ENCODE data around the gene CAD. TPM values are rescaled to one million over a fixed set of nuclear protein-coding genes. Genes with fewer than 3 reads are reported as not detected.
A peak's percentile ranks its signal among the peaks of the same experiment; 100 is the strongest.

The CAD gene
- total and polyA plus RNA-seq, 2 of the 4 experiments (the other 2 are of a cell fraction) = 12.9 to 38.7 TPM

GRCh38 chr2:27264753-27265535, 47.8 kb downstream of the CAD start (continued):
- no peak for TF ChIP-seq ELK1 (IDR thresholded peaks at IDR 0.05; ENCODE audit: borderline replicate concordance, low read depth, low read length)

DNA sequence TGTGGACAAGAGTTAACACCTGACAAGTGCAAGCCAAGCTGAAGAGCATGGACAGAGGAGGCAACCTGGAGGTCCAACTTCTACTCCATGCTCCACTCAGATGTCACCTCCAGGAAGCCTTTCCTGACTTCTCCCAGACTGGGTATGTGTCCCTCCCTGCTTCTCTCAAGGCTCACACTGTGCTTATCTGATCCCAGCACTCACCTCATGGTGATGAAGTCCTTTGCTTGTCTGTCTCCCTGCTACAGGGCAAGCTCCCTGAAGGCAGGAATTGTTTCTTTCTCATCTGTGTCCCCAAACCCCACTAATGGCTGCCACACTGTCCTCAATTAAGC, 48.3 kb downstream of the CAD start:
- no peak overlapping the region for H4K91ac ChIP-seq (ENCODE audit: insufficient read depth, low read depth, low read length)
- H3K9me1 ChIP-seq (ENCODE audit: insufficient read depth, low read length) = no peaks in the 10 kb centered on the region
- H2BK5ac ChIP-seq (ENCODE audit: low read depth, low read length, poor library complexity, severe bottlenecking) = no peak overlapping the region
- DNase-seq (no peak), ATAC-seq (ENCODE audit: low read depth) (no peak)
- no peak overlapping the region for H2BK20ac ChIP-seq (ENCODE audit: low read depth, low read length)
- ChIA-PET CTCF (interaction anchor here (0.7 to 1.8 kb wide), 5 partner anchors 8 to 28 kb away, joined by 3 to 6 read pairs (median 3); no protein-coding TSS in a partner anchor), POLR2A (ENCODE audit: unreplicated experiment) (no interaction called here)
- no peaks in the 10 kb centered on the region for H3K79me1 ChIP-seq (ENCODE audit: low read depth in 1 of 2, low read length in 2 of 2)
- no TSS peak for BruUV-seq (replicated peaks)
- no peak for TF ChIP-seq RCOR1 (IDR thresholded peaks at IDR 0.05; ENCODE audit: insufficient replicate concordance, low read length)
- no peak for TF ChIP-seq RFX5 (IDR thresholded peaks at IDR 0.05; ENCODE audit: low read depth, low read length)
- TF ChIP-seq MAZ (IDR thresholded peaks at IDR 0.05; ENCODE audit: borderline replicate concordance, low read depth, low read length) = no peak
- TF ChIP-seq MXI1 (IDR thresholded peaks at IDR 0.05; ENCODE audit: borderline replicate concordance, low read depth, low read length) = no peak
- TF ChIP-seq NFE2L2 (IDR thresholded peaks at IDR 0.05; ENCODE audit: low read depth, low read length) = no peak
- no peak for TF ChIP-seq SMC3 (IDR thresholded peaks at IDR 0.05; ENCODE audit: low read depth, low read length)
- no peak for TF ChIP-seq CHD1 (IDR thresholded peaks at IDR 0.05; ENCODE audit: low read depth, low read length)
- no peak for TF ChIP-seq FOS (IDR thresholded peaks at IDR 0.05; ENCODE audit: low read depth, low read length)
- no peak for TF ChIP-seq BHLHE40 (IDR thresholded peaks at IDR 0.05; ENCODE audit: low read depth, low read length)
- no peak for TF ChIP-seq CEBPB (IDR thresholded peaks at IDR 0.05; ENCODE audit: low read depth, low read length)
- TF ChIP-seq ELK1 (IDR thresholded peaks at IDR 0.05; ENCODE audit: borderline replicate concordance, low read depth, low read length) = no peak
- H2AK5ac ChIP-seq (ENCODE audit: low read depth, low read length) = no peak overlapping the region
- H2AFZ ChIP-seq (replicated peaks; ENCODE audit: low read length, poor library complexity) = no peak overlapping the region
- no peak overlapping the region for H4K8ac ChIP-seq (ENCODE audit: low read depth in 2 of 2, low read length in 2 of 2)
- no peak overlapping the region for H2BK120ac ChIP-seq (ENCODE audit: low read depth, low read length)
- H3K4me3 ChIP-seq (ENCODE audit: insufficient read depth, low read depth, low read length) = no peak overlapping the region
- no peak overlapping the region for H3K4ac ChIP-seq (ENCODE audit: low read depth, low read length)
- H3K14ac ChIP-seq (replicated peaks; ENCODE audit: low read depth, low read length) = no peak overlapping the region
- intact Hi-C loops (cut with micrococcal nuclease) (no loop called here), dilution Hi-C loops (cut with HindIII; ENCODE audit: low sequenced_read_pairs, unreplicated experiment) (no loop called here), in situ Hi-C loops (cut with MboI; ENCODE audit: low sequenced_read_pairs) (no loop called here)
- peaks cover 4% of the 10 kb centered on the region; the same call in 1 of the 2 replicates for H3K4me1 ChIP-seq (ENCODE audit: control insufficient read depth, insufficient read depth, low read length)
- H4K5ac ChIP-seq (ENCODE audit: low read depth, low read length) = no peak overlapping the region
- H3K9me3 ChIP-seq (ENCODE audit: control insufficient read depth, insufficient read depth, low read length) = no peaks in the 10 kb centered on the region; the same call in 1 of the 2 replicates
- no peak overlapping the region for H3K56ac ChIP-seq (ENCODE audit: extremely low read depth, insufficient read depth, low read length)
- H3K18ac ChIP-seq (ENCODE audit: low read depth, low read length) = no peak overlapping the region
- no peak overlapping the region for H3K9ac ChIP-seq (ENCODE audit: low read depth, low read length)
- H3K36me3 ChIP-seq (ENCODE audit: control insufficient read depth, insufficient read depth, low read length) = no peaks in the 10 kb centered on the region
- 0 out of 2 replicates have a peak overlapping the region, but pooled peaks have one; percentile 11 for H3K23ac ChIP-seq (ENCODE audit: low read depth, low read length)
- H4K20me1 ChIP-seq (ENCODE audit: insufficient read depth, low read length) = no peaks in the 10 kb centered on the region
- H3K27ac ChIP-seq (ENCODE audit: insufficient read depth, low read length) = no peak overlapping the region
- H2AK9ac ChIP-seq (replicated peaks; ENCODE audit: low read depth, low read length, poor library complexity) = no peak overlapping the region
- H2BK15ac ChIP-seq (ENCODE audit: low read depth, low read length) = no peak overlapping the region
- H3K4me2 ChIP-seq (ENCODE audit: low read depth, low read length) = no peak overlapping the region
- peaks cover 80% of the 10 kb centered on the region for H3K27me3 ChIP-seq (ENCODE audit: control insufficient read depth, insufficient read depth, low read length)

Data from IMR-90 (cell line).